T-helper 22 cell (primary cell): ENCODE results near the gene NFIX.

Source experiments
- DNase-seq: peaks from one replicate; pipeline ENCODE4 v3.0.0-alpha.2; 2020; ENCODE audit warnings: low read depth

Gene NFIX

GRCh38 chr19:13008926-13009787, 13.9 kb downstream of the NFIX start:
- no peak for DNase-seq

GRCh38 chr19:13010038-13010991, 15.0 kb downstream of the NFIX start:
- DNase-seq: no peak

GRCh38 chr19:13010992-13011652, 15.8 kb downstream of the NFIX start:
- no peak for DNase-seq

- DNase-seq: no peak
Observed at GRCh38 chr19:13011653-13012389, 16.5 kb downstream of the NFIX start.

- DNase-seq: no peak
Observed at GRCh38 chr19:13012390-13012689, 17.1 kb downstream of the NFIX start.

- no peak for DNase-seq
Observed at GRCh38 chr19:13012690-13013608, 17.7 kb downstream of the NFIX start.

- no peak for DNase-seq
Observed at GRCh38 chr19:13013649-13014048, 18.4 kb downstream of the NFIX start.

- no peak for DNase-seq
Observed at GRCh38 chr19:13014101-13014920, 19.0 kb downstream of the NFIX start.

- DNase-seq: no peak
Observed at GRCh38 chr19:13014921-13015280, 19.6 kb downstream of the NFIX start.

GRCh38 chr19:13015361-13016223, 20.3 kb downstream of the NFIX start:
- no peak for DNase-seq

GRCh38 chr19:13016245-13016627, 21.0 kb downstream of the NFIX start:
- DNase-seq: no peak

- no peak for DNase-seq
Observed at GRCh38 chr19:13016628-13017305, 21.5 kb downstream of the NFIX start.

GRCh38 chr19:13017306-13018034, 22.2 kb downstream of the NFIX start:
- DNase-seq: no peak

GRCh38 chr19:13018035-13018914, 23.0 kb downstream of the NFIX start:
- DNase-seq: no peak

- no peak for DNase-seq
Observed at GRCh38 chr19:13019332-13019731, 24.1 kb downstream of the NFIX start.

GRCh38 chr19:13020002-13020414, 24.7 kb downstream of the NFIX start:
- no peak for DNase-seq
